ENCODE measurements around the gene TIGD7.

GRCh38 chr16:3349175-3349574 lies 43.9 kb upstream of the TIGD7 start:
- TF ChIP-seq POLR2A (IDR thresholded peaks at IDR 0.05) = no peak
- TF ChIP-seq, protein P1, sequence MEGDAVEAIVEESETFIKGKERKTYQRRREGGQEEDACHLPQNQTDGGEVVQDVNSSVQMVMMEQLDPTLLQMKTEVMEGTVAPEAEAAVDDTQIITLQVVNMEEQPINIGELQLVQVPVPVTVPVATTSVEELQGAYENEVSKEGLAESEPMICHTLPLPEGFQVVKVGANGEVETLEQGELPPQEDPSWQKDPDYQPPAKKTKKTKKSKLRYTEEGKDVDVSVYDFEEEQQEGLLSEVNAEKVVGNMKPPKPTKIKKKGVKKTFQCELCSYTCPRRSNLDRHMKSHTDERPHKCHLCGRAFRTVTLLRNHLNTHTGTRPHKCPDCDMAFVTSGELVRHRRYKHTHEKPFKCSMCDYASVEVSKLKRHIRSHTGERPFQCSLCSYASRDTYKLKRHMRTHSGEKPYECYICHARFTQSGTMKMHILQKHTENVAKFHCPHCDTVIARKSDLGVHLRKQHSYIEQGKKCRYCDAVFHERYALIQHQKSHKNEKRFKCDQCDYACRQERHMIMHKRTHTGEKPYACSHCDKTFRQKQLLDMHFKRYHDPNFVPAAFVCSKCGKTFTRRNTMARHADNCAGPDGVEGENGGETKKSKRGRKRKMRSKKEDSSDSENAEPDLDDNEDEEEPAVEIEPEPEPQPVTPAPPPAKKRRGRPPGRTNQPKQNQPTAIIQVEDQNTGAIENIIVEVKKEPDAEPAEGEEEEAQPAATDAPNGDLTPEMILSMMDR (IDR thresholded peaks at IDR 0.05) = no peak

All from body of pancreas (tissue), 4 donors.